HepG2 (cell line): ENCODE results near the gene SLC26A4. TPM values are rescaled to one million over a fixed set of nuclear protein-coding genes. Genes with fewer than 3 reads are reported as not detected.

Experiments
- ATAC-seq: fragments of 200-7000 bp; cut with Tn5 transposase; 3 replicates; pipeline ENCODE4 v1.9.1; 2020; ENCODE audit warnings: mild to moderate bottlenecking, moderate library complexity
- BruUV-seq: library from RNA; stranded (reverse); fragments of 400-500 nt; replicated peaks from 2 replicates; lab custom pipeline; 2021; lab: Mats Ljungman, UMichigan
- CTCF ChIA-PET: fragments of 300-600 bp; formaldehyde crosslinking; extraction: SDS; loops from one replicate; lab custom pipeline; 2021; ENCODE audit warnings: low total read pairs, inconsistent platforms, low intra/inter-chr PET ratio; lab: Yijun Ruan, JAX
- POLR2A ChIA-PET: fragments of 350-600 bp; sonication (Branson Sonifier 250); formaldehyde crosslinking; loops from one replicate; lab custom pipeline; 2020; ENCODE audit warnings: antibody characterized with exemption, inconsistent platforms; lab: Yijun Ruan, JAX
- DNase-seq: peaks from one replicate; pipeline ENCODE4 v3.0.0-alpha.2; 2015; ENCODE audit warnings: low spot score
- FAIRE-seq: peaks from 3 replicates; lab custom pipeline; 2011; peaks lifted over from hg19 to GRCh38; lab: Jason Lieb, UNC
- H2AFZ ChIP-seq: one replicate; pipeline ENCODE4 v1.6.1; 2011; ENCODE audit warnings: low read length, inconsistent platforms
- H3K27ac ChIP-seq: fragments of 300-600 bp; 3 replicates; pipeline ENCODE4 v1.8.0; 2011; ENCODE audit warnings: mixed run types, mild to moderate bottlenecking, mixed read lengths, low read length, inconsistent platforms; ENCODE audit not compliant: insufficient read depth; ENCODE audit errors: extremely low read length
- H3K27me3 ChIP-seq, 2 experiments: fragments of 200-600 bp in 1 of 2; 2 replicates in 1 of 2; 3 replicates in 1 of 2; pipeline versions ENCODE4 v1.6.0 to v1.8.0; 2011; ENCODE audit warnings: low read length in 2 of 2, mild to moderate bottlenecking in 2 of 2, moderate library complexity in 2 of 2, inconsistent platforms in 1 of 2; ENCODE audit not compliant: insufficient read depth in 2 of 2, control insufficient read depth in 1 of 2
- H3K36me3 ChIP-seq, 2 experiments: fragments of 200-600 bp in 1 of 2; replicated peaks in 1 of 2; 2 replicates in 1 of 2; 3 replicates in 1 of 2; pipeline versions ENCODE4 v1.5.1 to v1.8.0; 2011; ENCODE audit warnings: low read length in 2 of 2, inconsistent platforms in 1 of 2; ENCODE audit not compliant: insufficient read depth in 2 of 2, control insufficient read depth in 1 of 2
- H3K4me1 ChIP-seq: 2 replicates; pipeline ENCODE4 v1.5.1; 2012; ENCODE audit warnings: low read length, inconsistent platforms; ENCODE audit not compliant: insufficient read depth
- H3K4me2 ChIP-seq: 2 replicates; pipeline ENCODE4 v1.6.0; 2011; ENCODE audit warnings: low read depth, low read length, inconsistent platforms
- H3K4me3 ChIP-seq, 3 experiments: fragments of 200-600 bp in 1 of 3; sonication (generic), shearing (Covaris generic) in 1 of 3; replicated peaks in 1 of 3; 2 replicates each; pipeline ENCODE4 v1.5.1; 2011 to 2016; ENCODE audit warnings: low read length in 3 of 3, inconsistent platforms in 2 of 3, low read depth in 2 of 3, mild to moderate bottlenecking in 2 of 3, control low read depth in 1 of 3, mixed read lengths in 1 of 3; ENCODE audit not compliant: insufficient read depth in 1 of 3
- H3K79me2 ChIP-seq: one replicate; pipeline ENCODE4 v1.6.1; 2011; ENCODE audit warnings: low read length, inconsistent platforms; ENCODE audit not compliant: insufficient read depth
- H3K9ac ChIP-seq: 2 replicates; pipeline ENCODE4 v1.6.0; 2011; ENCODE audit warnings: mild to moderate bottlenecking, low read depth, low read length, inconsistent platforms; ENCODE audit not compliant: insufficient read depth
- H3K9me3 ChIP-seq: 2 replicates; pipeline ENCODE4 v1.5.1; 2012; ENCODE audit warnings: mild to moderate bottlenecking, low read length
- H4K20me1 ChIP-seq: 2 replicates; pipeline ENCODE4 v1.6.0; 2011; ENCODE audit warnings: inconsistent platforms, mild to moderate bottlenecking, low read length, moderate library complexity; ENCODE audit not compliant: insufficient read depth
- BCL3 ChIP-seq: sonication (generic); formaldehyde crosslinking; IDR thresholded peaks from 2 replicates; pipeline ENCODE4 v1.5.1; 2020; ENCODE audit warnings: mild to moderate bottlenecking, missing genetic modification reagents, moderate library complexity
- FOXA1 ChIP-seq, 2 experiments: fragments of 450-650 bp in 1 of 2; sonication (generic) in 1 of 2; formaldehyde crosslinking in 1 of 2; IDR thresholded peaks; 2 replicates each; pipeline versions ENCODE4 v1.4.0 to v1.6.1; 2016 to 2020; ENCODE audit warnings: missing genetic modification reagents in 1 of 2
- KLF13 ChIP-seq: sonication (generic); formaldehyde crosslinking; IDR thresholded peaks from 2 replicates; pipeline ENCODE4 v1.4.0; 2020; ENCODE audit warnings: mild to moderate bottlenecking, missing genetic modification reagents
- PRPF4 ChIP-seq: fragments of 200-400 bp; formaldehyde crosslinking; IDR thresholded peaks from 2 replicates; pipeline ENCODE4 v1.6.1; 2016; ENCODE audit warnings: low read length, low read depth; ENCODE audit not compliant: poor library complexity, severe bottlenecking
- SALL1 ChIP-seq: sonication (generic); formaldehyde crosslinking; IDR thresholded peaks from 2 replicates; pipeline ENCODE4 v1.8.0; 2022; ENCODE audit warnings: mild to moderate bottlenecking, missing genetic modification reagents
- SRSF9 ChIP-seq: fragments of 200-400 bp; formaldehyde crosslinking; IDR thresholded peaks from 2 replicates; pipeline ENCODE4 v1.6.1; 2018; ENCODE audit warnings: borderline replicate concordance, mild to moderate bottlenecking, low read depth, low read length; ENCODE audit not compliant: insufficient read depth, poor library complexity, severe bottlenecking
- STAT5B ChIP-seq: sonication (generic); formaldehyde crosslinking; IDR thresholded peaks from 2 replicates; pipeline ENCODE4 v1.4.0; 2020; ENCODE audit warnings: missing genetic modification reagents
- ZBTB44 ChIP-seq: sonication (generic); formaldehyde crosslinking; IDR thresholded peaks from 2 replicates; pipeline ENCODE4 v1.4.0; 2020; ENCODE audit warnings: missing genetic modification reagents
- ZNF350 ChIP-seq: sonication (generic); formaldehyde crosslinking; IDR thresholded peaks from 2 replicates; pipeline ENCODE4 v1.4.0; 2020; ENCODE audit warnings: mild to moderate bottlenecking, low read depth, missing genetic modification reagents, borderline replicate concordance
- ZNF382 ChIP-seq: sonication (generic); formaldehyde crosslinking; IDR thresholded peaks from 2 replicates; pipeline ENCODE4 v1.5.0; 2020; ENCODE audit warnings: missing genetic modification reagents, mild to moderate bottlenecking, borderline replicate concordance
- ZNF614 ChIP-seq: IDR thresholded peaks from 2 replicates; pipeline ENCODE4 v1.6.1; 2018; ENCODE audit warnings: missing biosample characterization, missing genetic modification reagents, inconsistent platforms, borderline replicate concordance
- ZNF703 ChIP-seq: sonication (generic); formaldehyde crosslinking; IDR thresholded peaks from 2 replicates; pipeline ENCODE4 v1.5.1; 2020; ENCODE audit warnings: missing genetic modification reagents, mild to moderate bottlenecking, moderate library complexity, borderline replicate concordance
- WGBS: methylation state at CpG from one replicate; pipeline ENCODE4 v1.1.6; 2017; ENCODE audit warnings: low lambda C conversion rate; 5-methylcytosine and 5-hydroxymethylcytosine counted together
- in situ Hi-C: cut with HindIII; loops from 2 replicates; pipeline ENCODE4 v1.10.0; 2017; ENCODE audit warnings: low pct_unique_long_range_greater_than_20kb; ENCODE audit not compliant: extremely low pct_ligation_motif_present
- intact Hi-C: fragments of 100-400 bp; cut with micrococcal nuclease; formaldehyde crosslinking; loops from one replicate; pipeline ENCODE4 v1.10.0; 2022; ENCODE audit not compliant: unreplicated experiment
- polyA plus RNA-seq, 8 experiments: library from polyadenylated mRNA; depleted of rRNA in 3 of 8; stranded (reverse) in 7 of 8; unstranded in 1 of 8; fragments of >200 nt; fragmentation: Illumina TruSeq in 4 of 8; extraction: Trizol in 4 of 8; gene quantifications; 2 replicates each; pipeline versions ENCODE4 v1.2.1 to v1.2.3, GENCODE V29; 2011 to 2016; ENCODE audit warnings: low read depth in 4 of 8, missing spikeins in 1 of 8, mixed read lengths in 1 of 8; ENCODE audit not compliant: insufficient read depth in 1 of 8
- total RNA-seq, 5 experiments: library from RNA; depleted of rRNA; stranded (reverse); fragments of >200 nt; fragmentation: Illumina TruSeq; extraction: Trizol; gene quantifications; 2 replicates each; pipeline ENCODE4 v1.2.3, GENCODE V29; 2016; ENCODE audit warnings: low read depth in 1 of 5

Gene SLC26A4
- total and polyA plus RNA-seq, 2 of the 13 experiments (the other 11 are each of a cell fraction or from before 2014, with no cell fraction given) = 0.08 to 0.11 TPM

GRCh38 chr7:107746006-107746405, 85.4 kb downstream of the SLC26A4 start:
- ChIA-PET POLR2A (no interaction called here), CTCF (no interaction called here)
- Histone ChIP-seq H3K9ac (peak overlapping the region; percentile 92; the same call in 1 of the 2 replicates), H3K4me2 (peak overlapping the region; percentile 94), H3K9me3 (no peaks in the 10 kb centered on the region), H4K20me1 (peaks cover 17% of the 10 kb centered on the region), H2AFZ (no peak overlapping the region), H3K79me2 (peaks cover 51% of the 10 kb centered on the region), H3K36me3 (peaks cover under 1 to 21% of the 10 kb centered on the region in 2 experiments; a peak in 2 of 5 replicates), H3K27me3 (no peaks in the 10 kb centered on the region; a peak in 1 of 5 replicates), H3K27ac (no peak overlapping the region), H3K4me1 (peaks cover 37% of the 10 kb centered on the region), H3K4me3 (peak overlapping the region; percentile 86 to 92 (median 87); a peak in 4 of 6 replicates)
- no TSS peak for BruUV-seq
- DNase-seq (no peak), FAIRE-seq (no peak), ATAC-seq (no peak)
- WGBS = 70% methylated on average over 3 of the region's 3 CpGs
- TF ChIP-seq ZNF614 (CRISPR knock-in tag) = no peak
- no peak for TF ChIP-seq PRPF4
- no peak for TF ChIP-seq SALL1 (CRISPR knock-in tag)
- TF ChIP-seq ZNF350 (CRISPR knock-in tag) = no peak
- no peak for TF ChIP-seq ZBTB44
- TF ChIP-seq FOXA1 (IDR thresholded peaks at IDR 0.05) = no peak
- TF ChIP-seq FOXA1 (CRISPR knock-in tag; IDR thresholded peaks at IDR 0.05) = no peak
- no peak for TF ChIP-seq SRSF9
- TF ChIP-seq ZNF382 (CRISPR knock-in tag) = no peak
- TF ChIP-seq KLF13 (CRISPR knock-in tag) = no peak
- no peak for TF ChIP-seq BCL3 (CRISPR knock-in tag)
- no peak for TF ChIP-seq STAT5B (CRISPR knock-in tag)
- no peak for TF ChIP-seq ZNF703 (CRISPR knock-in tag)
- intact Hi-C loops = loop anchor here (10.0 kb wide), 2 partner anchors 269 to 399 kb away; no protein-coding TSS in a partner anchor
- in situ Hi-C loops = loop anchor here (25.0 kb wide), 1 partner anchor 366 kb away; no protein-coding TSS in a partner anchor
